MM.1S (cell line): ENCODE measurements around the gene PTPRC.

ENCODE experiments used
- DNase-seq: peaks from one replicate; pipeline ENCODE4 v3.0.0-alpha.2; 2015
- H2AFZ ChIP-seq: fragments of 300-600 bp; sonication (generic); 2 replicates; pipeline ENCODE4 v1.6.0; 2016; ENCODE audit warnings: antibody characterized with exemption, low read length
- H3F3A ChIP-seq: fragments of 300-600 bp; sonication (generic); 2 replicates; pipeline ENCODE4 v1.6.1; 2016; ENCODE audit warnings: mild to moderate bottlenecking, antibody characterized with exemption, low read length, moderate library complexity, mixed read lengths; ENCODE audit not compliant: insufficient read depth
- H3K27ac ChIP-seq: fragments of 300-600 bp; sonication (generic); 2 replicates; pipeline ENCODE4 v1.5.1; 2016; ENCODE audit warnings: mild to moderate bottlenecking, low read length
- H3K27me3 ChIP-seq: fragments of 300-600 bp; sonication (generic); replicated peaks from 2 replicates; pipeline ENCODE4 v1.6.0; 2016; ENCODE audit warnings: low read length; ENCODE audit not compliant: insufficient read depth
- H3K36me3 ChIP-seq: fragments of 300-600 bp; sonication (generic); replicated peaks from 2 replicates; pipeline ENCODE4 v1.6.1; 2016; ENCODE audit warnings: mild to moderate bottlenecking, low read length, mixed read lengths; ENCODE audit not compliant: insufficient read depth
- H3K4me1 ChIP-seq: fragments of 300-600 bp; sonication (generic); 2 replicates; pipeline ENCODE4 v1.6.1; 2016; ENCODE audit warnings: low read length, mixed read lengths
- H3K4me2 ChIP-seq: fragments of 300-600 bp; sonication (generic); 2 replicates; pipeline ENCODE4 v1.6.0; 2016; ENCODE audit warnings: low read depth, low read length
- H3K4me3 ChIP-seq: fragments of 300-600 bp; sonication (generic); 2 replicates; pipeline ENCODE4 v1.5.1; 2016; ENCODE audit warnings: low read length, mixed read lengths
- H3K79me2 ChIP-seq: fragments of 300-600 bp; sonication (generic); 2 replicates; pipeline ENCODE4 v1.6.1; 2016; ENCODE audit warnings: mixed run types, low read length, mixed read lengths
- H3K9ac ChIP-seq: fragments of 300-600 bp; sonication (generic); 2 replicates; pipeline ENCODE4 v1.6.1; 2016; ENCODE audit warnings: low read length, mixed read lengths
- H3K9me2 ChIP-seq: fragments of 300-600 bp; sonication (generic); replicated peaks from 2 replicates; pipeline ENCODE4 v1.6.1; 2016; ENCODE audit warnings: mild to moderate bottlenecking, low read length, mixed read lengths; ENCODE audit not compliant: insufficient read depth
- H3K9me3 ChIP-seq: fragments of 300-600 bp; sonication (generic); replicated peaks from 2 replicates; pipeline ENCODE4 v1.6.1; 2016; ENCODE audit warnings: mild to moderate bottlenecking, low read length, mixed read lengths; ENCODE audit not compliant: insufficient read depth
- H4K20me1 ChIP-seq: fragments of 300-600 bp; sonication (generic); 2 replicates; pipeline ENCODE4 v1.6.1; 2016; ENCODE audit warnings: mild to moderate bottlenecking, low read length, moderate library complexity, mixed read lengths; ENCODE audit not compliant: insufficient read depth
- EZH2 ChIP-seq: fragments of 300-600 bp; sonication (generic); optimal IDR thresholded peaks from 2 replicates; pipeline ENCODE3; 2017; ENCODE audit warnings: low read depth, mild to moderate bottlenecking, antibody characterized with exemption, low read length, mixed read lengths
- EZH2phosphoT487 ChIP-seq: fragments of 300-600 bp; sonication (generic); IDR thresholded peaks from 2 replicates; pipeline ENCODE4 v1.6.1; 2018; ENCODE audit warnings: antibody characterized with exemption, low read length
- TF ChIP-seq, protein P1 (sequence below): fragments of 300-600 bp; sonication (generic); IDR thresholded peaks from 2 replicates; pipeline ENCODE4 v1.5.1; 2016; ENCODE audit warnings: antibody characterized with exemption, low read length, mixed read lengths

The PTPRC gene, protein sequence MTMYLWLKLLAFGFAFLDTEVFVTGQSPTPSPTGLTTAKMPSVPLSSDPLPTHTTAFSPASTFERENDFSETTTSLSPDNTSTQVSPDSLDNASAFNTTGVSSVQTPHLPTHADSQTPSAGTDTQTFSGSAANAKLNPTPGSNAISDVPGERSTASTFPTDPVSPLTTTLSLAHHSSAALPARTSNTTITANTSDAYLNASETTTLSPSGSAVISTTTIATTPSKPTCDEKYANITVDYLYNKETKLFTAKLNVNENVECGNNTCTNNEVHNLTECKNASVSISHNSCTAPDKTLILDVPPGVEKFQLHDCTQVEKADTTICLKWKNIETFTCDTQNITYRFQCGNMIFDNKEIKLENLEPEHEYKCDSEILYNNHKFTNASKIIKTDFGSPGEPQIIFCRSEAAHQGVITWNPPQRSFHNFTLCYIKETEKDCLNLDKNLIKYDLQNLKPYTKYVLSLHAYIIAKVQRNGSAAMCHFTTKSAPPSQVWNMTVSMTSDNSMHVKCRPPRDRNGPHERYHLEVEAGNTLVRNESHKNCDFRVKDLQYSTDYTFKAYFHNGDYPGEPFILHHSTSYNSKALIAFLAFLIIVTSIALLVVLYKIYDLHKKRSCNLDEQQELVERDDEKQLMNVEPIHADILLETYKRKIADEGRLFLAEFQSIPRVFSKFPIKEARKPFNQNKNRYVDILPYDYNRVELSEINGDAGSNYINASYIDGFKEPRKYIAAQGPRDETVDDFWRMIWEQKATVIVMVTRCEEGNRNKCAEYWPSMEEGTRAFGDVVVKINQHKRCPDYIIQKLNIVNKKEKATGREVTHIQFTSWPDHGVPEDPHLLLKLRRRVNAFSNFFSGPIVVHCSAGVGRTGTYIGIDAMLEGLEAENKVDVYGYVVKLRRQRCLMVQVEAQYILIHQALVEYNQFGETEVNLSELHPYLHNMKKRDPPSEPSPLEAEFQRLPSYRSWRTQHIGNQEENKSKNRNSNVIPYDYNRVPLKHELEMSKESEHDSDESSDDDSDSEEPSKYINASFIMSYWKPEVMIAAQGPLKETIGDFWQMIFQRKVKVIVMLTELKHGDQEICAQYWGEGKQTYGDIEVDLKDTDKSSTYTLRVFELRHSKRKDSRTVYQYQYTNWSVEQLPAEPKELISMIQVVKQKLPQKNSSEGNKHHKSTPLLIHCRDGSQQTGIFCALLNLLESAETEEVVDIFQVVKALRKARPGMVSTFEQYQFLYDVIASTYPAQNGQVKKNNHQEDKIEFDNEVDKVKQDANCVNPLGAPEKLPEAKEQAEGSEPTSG (N-terminal part only)

DNA sequence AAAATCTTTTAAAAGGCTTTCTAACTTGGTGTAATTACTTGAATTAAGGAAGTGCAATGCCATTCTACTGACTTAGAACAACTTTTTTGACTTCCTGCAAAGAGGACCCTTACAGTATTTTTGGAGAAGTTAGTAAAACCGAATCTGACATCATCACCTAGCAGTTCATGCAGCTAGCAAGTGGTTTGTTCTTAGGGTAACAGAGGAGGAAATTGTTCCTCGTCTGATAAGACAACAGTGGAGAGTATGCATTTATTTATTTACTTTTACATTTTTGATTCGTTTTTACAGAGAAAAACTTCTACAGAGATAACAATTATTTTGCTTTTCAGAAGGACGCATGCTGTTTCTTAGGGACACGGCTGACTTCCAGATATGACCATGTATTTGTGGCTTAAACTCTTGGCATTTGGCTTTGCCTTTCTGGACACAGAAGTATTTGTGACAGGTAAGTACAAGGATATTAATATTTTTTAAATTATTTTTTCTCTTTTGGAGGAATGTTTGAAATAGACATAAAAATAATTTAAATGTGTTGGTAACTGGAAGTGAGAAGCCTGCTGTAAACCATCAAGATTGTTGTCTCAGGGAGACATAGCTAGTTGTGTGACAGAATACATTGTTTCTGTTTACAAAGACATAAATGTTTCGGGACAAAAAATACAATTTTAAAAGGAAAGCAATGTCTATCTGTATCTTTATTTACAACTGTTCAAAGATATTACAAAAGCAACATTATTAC lies at the start of gene PTPRC:
Gene PTPRC (plus strand): TSS at position 147 of the 742 bp plus-strand sequence. CDS start 229 bp downstream, at position 376.
- DNase-seq, result peak; percentile 2
- no peak within 1 kb of the TSS for H2AFZ ChIP-seq

DNA sequence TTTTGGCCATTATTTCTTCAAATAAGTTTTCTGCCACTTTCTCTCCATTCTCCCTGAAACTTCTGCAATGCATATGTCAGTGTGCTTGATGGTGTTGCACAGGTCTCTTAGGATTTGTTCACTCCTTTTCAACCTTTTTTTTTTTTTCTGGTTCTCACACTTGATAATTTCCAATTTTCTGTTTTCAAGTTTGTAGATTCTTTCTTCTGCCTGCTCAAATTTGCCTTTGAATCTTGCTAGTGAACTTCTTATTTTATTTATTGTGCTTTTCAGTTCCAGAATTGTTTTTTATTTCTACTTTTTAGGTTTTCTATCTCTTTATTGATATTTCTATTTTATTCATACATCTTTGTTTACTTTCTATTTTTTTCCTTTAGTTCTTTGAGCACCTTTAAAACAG lies 48.4 kb upstream of the PTPRC start:
- H2AFZ ChIP-seq, result no peak overlapping the region
- no peaks in the 10 kb centered on the region for H3K79me2 ChIP-seq
- TF ChIP-seq, protein P1, sequence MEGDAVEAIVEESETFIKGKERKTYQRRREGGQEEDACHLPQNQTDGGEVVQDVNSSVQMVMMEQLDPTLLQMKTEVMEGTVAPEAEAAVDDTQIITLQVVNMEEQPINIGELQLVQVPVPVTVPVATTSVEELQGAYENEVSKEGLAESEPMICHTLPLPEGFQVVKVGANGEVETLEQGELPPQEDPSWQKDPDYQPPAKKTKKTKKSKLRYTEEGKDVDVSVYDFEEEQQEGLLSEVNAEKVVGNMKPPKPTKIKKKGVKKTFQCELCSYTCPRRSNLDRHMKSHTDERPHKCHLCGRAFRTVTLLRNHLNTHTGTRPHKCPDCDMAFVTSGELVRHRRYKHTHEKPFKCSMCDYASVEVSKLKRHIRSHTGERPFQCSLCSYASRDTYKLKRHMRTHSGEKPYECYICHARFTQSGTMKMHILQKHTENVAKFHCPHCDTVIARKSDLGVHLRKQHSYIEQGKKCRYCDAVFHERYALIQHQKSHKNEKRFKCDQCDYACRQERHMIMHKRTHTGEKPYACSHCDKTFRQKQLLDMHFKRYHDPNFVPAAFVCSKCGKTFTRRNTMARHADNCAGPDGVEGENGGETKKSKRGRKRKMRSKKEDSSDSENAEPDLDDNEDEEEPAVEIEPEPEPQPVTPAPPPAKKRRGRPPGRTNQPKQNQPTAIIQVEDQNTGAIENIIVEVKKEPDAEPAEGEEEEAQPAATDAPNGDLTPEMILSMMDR, result no peak
- no peak for TF ChIP-seq EZH2
- TF ChIP-seq EZH2phosphoT487, result no peak
- no peaks in the 10 kb centered on the region for H4K20me1 ChIP-seq
- no peaks in the 10 kb centered on the region for H3K36me3 ChIP-seq
- H3K4me2 ChIP-seq, result no peak overlapping the region
- H3K9me3 ChIP-seq, result no peaks in the 10 kb centered on the region
- no peak for DNase-seq
- H3F3A ChIP-seq, result no peaks in the 10 kb centered on the region; the same call in 1 of the 2 replicates
- no peak overlapping the region for H3K4me3 ChIP-seq
- H3K9me2 ChIP-seq, result no peaks in the 10 kb centered on the region
- no peak overlapping the region for H3K9ac ChIP-seq
- no peaks in the 10 kb centered on the region for H3K27me3 ChIP-seq
- no peak overlapping the region for H3K27ac ChIP-seq
- peaks cover 12% of the 10 kb centered on the region for H3K4me1 ChIP-seq

More for the DNA sequence above, at the start of gene PTPRC:
- no peak within 1 kb of the TSS for H3K4me2 ChIP-seq
- no peaks in the 10 kb centered on the region for H3K27me3 ChIP-seq
- H3K9me3 ChIP-seq, result no peaks in the 10 kb centered on the region
- H3K9me2 ChIP-seq, result no peaks in the 10 kb centered on the region
- no peaks in the 10 kb centered on the region for H3K79me2 ChIP-seq
- no peaks in the 10 kb centered on the region for H3F3A ChIP-seq
- H3K9ac ChIP-seq, result no peak within 1 kb of the TSS
- no peaks in the 10 kb centered on the region for H3K4me1 ChIP-seq
- H3K4me3 ChIP-seq, result no peak within 1 kb of the TSS
- no peaks in the 10 kb centered on the region for H4K20me1 ChIP-seq
- TF ChIP-seq, protein P1, result no peak
- TF ChIP-seq EZH2phosphoT487, result no peak
- no peak for TF ChIP-seq EZH2
- H3K36me3 ChIP-seq, result no peaks in the 10 kb centered on the region
- H3K27ac ChIP-seq, result no peak within 1 kb of the TSS

DNA sequence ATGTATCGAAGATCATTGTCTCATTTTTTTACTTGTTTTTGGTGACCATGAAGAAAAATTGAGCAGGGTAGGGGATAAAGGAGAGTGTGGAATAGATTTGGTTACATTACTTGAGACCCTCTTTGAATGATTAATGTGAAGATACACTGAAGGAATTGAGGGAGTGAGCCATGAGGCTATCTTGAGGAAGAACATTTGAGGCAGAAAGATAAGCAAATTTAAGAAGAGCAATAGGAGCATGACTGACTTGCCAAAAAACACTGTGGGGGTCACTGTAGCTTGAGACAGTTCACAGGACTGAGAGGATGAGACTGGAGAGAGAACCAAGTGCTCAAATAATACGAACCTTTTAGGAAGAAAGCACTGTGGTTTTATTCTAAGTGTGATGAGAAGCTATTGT lies 43.1 kb upstream of the PTPRC start:
- peaks cover 20% of the 10 kb centered on the region for H3K4me1 ChIP-seq
- H3K36me3 ChIP-seq, result no peaks in the 10 kb centered on the region
- no peaks in the 10 kb centered on the region for H4K20me1 ChIP-seq
- H3K27ac ChIP-seq, result no peak overlapping the region
- no peak for DNase-seq
- no peaks in the 10 kb centered on the region for H3K9me3 ChIP-seq
- no peak overlapping the region for H3K4me3 ChIP-seq
- H3F3A ChIP-seq, result no peaks in the 10 kb centered on the region; the same call in 1 of the 2 replicates
- H3K9me2 ChIP-seq, result no peaks in the 10 kb centered on the region
- H3K27me3 ChIP-seq, result no peaks in the 10 kb centered on the region
- no peak overlapping the region for H2AFZ ChIP-seq
- no peaks in the 10 kb centered on the region for H3K79me2 ChIP-seq
- H3K9ac ChIP-seq, result no peak overlapping the region
- TF ChIP-seq, protein P1, result no peak
- TF ChIP-seq EZH2, result no peak
- no peak for TF ChIP-seq EZH2phosphoT487
- H3K4me2 ChIP-seq, result no peak overlapping the region
